D721Med (cell line): ENCODE measurements around the gene STAT1.

ENCODE experiments used
- DNase-seq: peaks from one replicate; pipeline ENCODE4 v3.0.0; 2011; ENCODE audit warnings: low spot score; ENCODE audit not compliant: insufficient read length
- FAIRE-seq: peaks from 2 replicates; lab custom pipeline; 2011; peaks lifted over from hg19 to GRCh38; lab: Jason Lieb, UNC
- TF ChIP-seq, protein P1 (sequence below): IDR thresholded peaks from 2 replicates; pipeline ENCODE4 v1.5.1; 2012; ENCODE audit warnings: mild to moderate bottlenecking, control low read depth; ENCODE audit not compliant: insufficient read depth; ENCODE audit errors: missing control alignments

Gene STAT1

DNA sequence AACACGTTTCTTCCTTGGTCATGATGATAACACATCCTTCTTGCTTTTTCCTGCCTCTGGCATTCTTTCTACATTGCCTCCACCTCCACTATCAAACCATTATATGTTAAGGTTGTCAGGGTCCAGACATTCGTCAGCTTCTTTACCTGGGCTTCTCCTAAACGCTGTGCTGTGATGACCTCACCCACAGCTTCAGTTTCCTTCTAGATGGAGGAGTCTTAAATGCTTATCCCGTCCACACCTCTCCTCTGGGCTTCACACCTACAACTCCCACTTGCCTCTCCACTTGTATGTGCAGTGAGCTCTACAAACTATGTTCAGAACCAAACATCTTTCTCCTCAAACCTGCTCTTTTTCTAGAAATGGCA, 666 bp upstream of the STAT1 start:
- DNase-seq (no peak), FAIRE-seq (no peak)
- TF ChIP-seq, protein P1, sequence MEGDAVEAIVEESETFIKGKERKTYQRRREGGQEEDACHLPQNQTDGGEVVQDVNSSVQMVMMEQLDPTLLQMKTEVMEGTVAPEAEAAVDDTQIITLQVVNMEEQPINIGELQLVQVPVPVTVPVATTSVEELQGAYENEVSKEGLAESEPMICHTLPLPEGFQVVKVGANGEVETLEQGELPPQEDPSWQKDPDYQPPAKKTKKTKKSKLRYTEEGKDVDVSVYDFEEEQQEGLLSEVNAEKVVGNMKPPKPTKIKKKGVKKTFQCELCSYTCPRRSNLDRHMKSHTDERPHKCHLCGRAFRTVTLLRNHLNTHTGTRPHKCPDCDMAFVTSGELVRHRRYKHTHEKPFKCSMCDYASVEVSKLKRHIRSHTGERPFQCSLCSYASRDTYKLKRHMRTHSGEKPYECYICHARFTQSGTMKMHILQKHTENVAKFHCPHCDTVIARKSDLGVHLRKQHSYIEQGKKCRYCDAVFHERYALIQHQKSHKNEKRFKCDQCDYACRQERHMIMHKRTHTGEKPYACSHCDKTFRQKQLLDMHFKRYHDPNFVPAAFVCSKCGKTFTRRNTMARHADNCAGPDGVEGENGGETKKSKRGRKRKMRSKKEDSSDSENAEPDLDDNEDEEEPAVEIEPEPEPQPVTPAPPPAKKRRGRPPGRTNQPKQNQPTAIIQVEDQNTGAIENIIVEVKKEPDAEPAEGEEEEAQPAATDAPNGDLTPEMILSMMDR: no peak

DNA sequence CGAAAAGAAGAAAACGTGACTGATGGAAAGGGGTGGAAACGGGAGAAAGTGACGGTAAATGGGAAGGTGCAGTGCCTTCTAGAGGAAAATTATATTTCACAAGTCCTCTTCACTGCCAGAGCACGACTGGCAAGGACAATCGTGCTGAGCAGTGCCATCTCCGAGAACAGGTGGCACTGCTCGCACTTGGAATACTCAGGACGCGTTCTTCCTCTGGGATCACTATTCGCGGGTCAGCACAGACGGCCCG, 364 bp downstream of the STAT1 start:
- DNase-seq (no peak), FAIRE-seq (no peak)
- TF ChIP-seq, protein P1: no peak

DNA sequence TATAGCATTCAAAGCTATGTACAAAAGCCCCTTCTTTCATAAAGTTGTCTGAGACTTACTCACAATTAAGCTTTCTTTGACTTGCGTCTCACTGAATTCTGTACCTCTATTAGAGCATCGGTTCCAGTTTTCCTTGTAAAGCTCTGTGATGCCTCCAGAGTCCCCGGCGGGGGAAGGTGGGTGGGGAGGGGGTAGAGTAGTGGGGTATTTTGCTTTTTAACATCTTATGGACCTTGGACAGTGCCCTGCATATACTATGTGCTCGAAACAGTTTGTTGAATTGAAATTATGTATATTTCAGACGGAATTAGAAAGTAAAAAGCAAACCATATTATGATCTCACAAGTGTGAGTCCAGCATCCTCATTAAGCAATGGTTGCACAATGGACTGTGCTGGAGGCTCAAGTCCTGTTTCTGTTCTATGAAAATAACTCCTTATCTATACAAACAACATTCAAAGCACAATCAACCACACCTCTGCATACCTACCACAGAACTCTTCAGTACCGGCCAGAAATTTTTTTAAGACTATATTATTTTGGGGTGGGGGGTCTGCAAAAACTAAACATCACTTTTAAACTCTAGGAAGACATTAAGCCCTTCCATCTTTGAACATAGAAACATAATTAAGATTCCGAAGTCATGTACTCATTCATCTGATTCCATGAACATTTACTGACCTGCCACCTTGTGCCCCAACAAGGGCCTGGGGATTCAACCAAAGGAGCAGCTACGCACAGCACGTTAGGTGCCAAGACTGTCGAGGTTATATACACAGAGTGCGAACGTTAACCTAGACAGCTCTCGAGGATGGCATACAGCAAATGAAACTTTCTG, 908 bp downstream of the STAT1 start:
- TF ChIP-seq, protein P1: no peak
- no peak for DNase-seq
- no peak for FAIRE-seq

DNA sequence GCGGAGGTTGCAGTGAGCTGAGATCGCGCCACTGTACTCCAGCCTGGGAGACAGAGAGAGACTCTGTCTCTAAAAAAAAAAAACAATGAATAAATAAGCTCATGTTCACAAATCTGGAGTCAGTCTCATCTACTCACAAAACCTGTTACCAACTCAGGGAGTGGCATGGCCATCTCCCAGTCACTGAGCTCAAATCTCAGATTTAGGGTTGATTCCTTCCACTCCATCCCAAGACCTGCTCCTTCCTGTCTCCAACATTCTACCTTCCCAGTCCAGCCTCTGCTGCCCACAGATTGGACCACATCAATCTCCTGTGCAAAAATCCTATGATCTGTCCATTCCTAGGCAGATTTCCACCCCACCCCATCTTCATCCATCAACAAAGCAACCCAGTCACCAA, 1.6 kb downstream of the STAT1 start:
- TF ChIP-seq, protein P1: no peak
- no peak for FAIRE-seq
- no peak for DNase-seq

DNA sequence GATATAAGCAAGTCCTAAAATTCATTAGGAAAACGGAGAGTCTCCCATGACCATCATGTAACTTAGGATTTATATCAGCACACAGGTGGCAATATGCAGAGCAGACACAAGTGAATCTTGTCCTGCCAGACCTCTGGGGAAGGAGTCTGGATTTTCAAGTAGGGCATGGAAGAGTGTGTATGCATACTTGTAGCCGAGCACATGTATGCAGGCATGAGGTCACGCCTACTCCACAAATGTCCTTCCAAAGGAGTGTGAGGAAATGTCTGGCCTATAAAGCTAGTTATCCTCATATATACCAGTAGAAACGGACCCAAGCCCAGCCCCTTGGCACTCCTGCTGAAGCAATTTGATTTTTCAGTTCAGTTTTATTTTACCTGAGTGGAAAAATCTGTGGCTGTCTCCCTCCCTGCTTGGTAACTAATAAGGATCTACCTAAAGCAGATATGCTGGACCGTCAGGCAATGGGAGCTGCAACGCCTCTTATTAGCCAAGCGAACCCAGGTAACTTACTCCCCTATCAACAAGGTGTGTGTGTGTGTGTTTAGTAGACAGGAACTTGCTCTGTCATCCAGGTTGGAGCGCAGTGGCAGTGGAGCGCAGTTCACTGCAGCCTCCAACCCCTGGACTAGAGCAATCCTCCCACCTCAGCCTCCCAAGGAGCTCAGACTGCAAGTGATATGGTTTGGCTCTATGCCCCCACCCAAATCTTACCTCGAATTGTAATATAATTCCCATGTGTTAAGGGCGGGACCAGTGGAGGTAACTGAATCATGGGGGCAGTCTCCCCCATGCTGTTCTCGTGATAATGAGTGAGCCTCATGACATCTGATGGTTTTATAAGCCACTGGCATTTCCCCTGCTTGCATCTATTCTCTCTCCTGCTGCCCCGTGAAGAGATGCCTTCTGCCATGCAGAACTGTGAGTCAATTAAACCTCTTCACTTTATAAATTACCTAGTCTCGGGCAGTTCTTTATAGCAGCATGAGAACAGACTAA, 2.8 kb downstream of the STAT1 start:
- TF ChIP-seq, protein P1: no peak
- FAIRE-seq: no peak
- no peak for DNase-seq

DNA sequence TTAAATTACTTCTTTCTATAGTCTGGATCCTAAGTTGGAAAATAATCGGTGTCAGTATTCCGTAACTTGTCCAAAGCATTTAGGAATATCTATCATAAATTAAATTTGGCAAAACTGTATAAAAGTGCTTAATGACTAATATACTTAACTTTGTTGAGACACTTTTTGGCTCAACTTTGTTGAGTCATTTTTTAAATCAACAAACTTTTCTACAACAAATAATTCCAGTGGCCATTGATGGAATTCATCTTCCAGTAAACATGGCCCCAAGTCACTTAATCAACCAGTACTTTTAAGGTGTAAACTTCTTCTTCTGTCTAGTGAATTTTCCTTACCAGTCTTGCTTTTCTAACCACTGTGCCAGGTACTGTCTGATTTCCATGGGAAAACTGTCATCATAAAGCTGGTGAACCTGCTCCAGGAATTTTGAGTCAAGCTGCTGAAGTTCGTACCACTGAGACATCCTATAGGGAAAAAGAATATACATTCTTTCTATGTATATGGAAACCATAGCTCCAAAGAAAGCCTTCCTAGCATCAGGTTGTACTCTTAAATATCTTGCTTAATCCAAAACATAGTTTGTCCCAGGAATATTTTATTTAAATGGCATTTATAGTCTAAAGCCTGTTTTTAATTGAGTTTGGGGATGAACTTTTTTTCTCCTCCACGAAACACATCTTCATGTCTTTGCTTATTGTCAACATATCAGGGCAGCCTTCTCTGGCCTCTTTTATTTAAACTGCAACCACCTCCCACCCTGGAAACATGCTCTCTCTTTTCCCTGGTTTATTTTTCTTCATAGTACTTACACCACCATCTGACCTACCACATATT, 4.2 kb downstream of the STAT1 start:
- TF ChIP-seq, protein P1: no peak
- no peak for FAIRE-seq
- no peak for DNase-seq
